ENCODE results near the gene FBXO41.

FBXO41 gene

GRCh38 chr2:73293534-73294171 is 9.4 kb upstream of the FBXO41 start, which contains the start of gene EGR4:
Gene EGR4, minus strand, starts transcription at chr2:73293548. Its CDS starts 231 bp downstream, at chr2:73293317.
- FAIRE-seq (no peak), DNase-seq (ENCODE audit: insufficient read length, low spot score) (peak; percentile 95)
- no peak for TF ChIP-seq CTCF (IDR thresholded peaks at IDR 0.05; ENCODE audit: insufficient read depth, missing control alignments)

DNA sequence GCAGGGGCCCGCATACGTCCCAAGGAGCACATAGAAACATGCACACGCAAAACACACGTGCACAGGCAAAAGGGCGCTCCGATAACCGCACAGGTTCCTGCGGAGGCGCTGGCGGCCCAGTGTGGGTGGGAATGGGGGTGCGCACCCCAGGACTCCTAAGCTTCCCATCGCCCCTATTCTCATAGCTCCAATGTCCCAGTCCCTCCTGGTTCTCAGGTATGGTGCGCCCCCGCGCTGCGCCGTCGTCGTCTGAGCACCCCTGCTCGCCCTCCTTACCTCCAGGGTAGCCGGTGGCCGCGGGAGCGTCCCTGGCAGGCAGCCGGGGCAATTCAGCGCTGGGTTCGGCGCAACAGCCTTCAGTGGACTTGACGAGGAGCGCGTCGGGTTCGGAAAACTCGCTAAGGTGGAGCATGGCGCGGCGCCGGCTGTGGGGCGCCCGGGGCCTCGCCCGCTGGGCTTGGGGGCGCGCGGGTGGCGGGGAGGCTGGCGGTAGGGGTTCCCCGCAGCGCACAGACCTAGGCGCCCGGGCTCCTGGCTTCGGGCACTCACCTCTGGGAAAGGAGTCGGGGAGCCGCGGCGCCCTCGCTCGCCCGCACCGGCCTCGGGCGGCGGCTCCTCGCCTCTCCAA is 8.7 kb upstream of the FBXO41 start:
- DNase-seq (ENCODE audit: insufficient read length, low spot score) (no peak), FAIRE-seq (no peak)
- TF ChIP-seq CTCF (IDR thresholded peaks at IDR 0.05; ENCODE audit: insufficient read depth, missing control alignments) = no peak

GRCh38 chr2:73292316-73292905 is 8.1 kb upstream of the FBXO41 start:
- no peak for TF ChIP-seq CTCF (IDR thresholded peaks at IDR 0.05; ENCODE audit: insufficient read depth, missing control alignments)
- no peak for DNase-seq (ENCODE audit: insufficient read length, low spot score)
- FAIRE-seq = no peak

GRCh38 chr2:73291461-73292315 is 7.4 kb upstream of the FBXO41 start:
- TF ChIP-seq CTCF (IDR thresholded peaks at IDR 0.05; ENCODE audit: insufficient read depth, missing control alignments) = no peak
- DNase-seq (ENCODE audit: insufficient read length, low spot score) (peak; percentile 53), FAIRE-seq (no peak)

- FAIRE-seq (no peak), DNase-seq (ENCODE audit: insufficient read length, low spot score) (no peak)
- TF ChIP-seq CTCF (IDR thresholded peaks at IDR 0.05; ENCODE audit: insufficient read depth, missing control alignments) = no peak
These were observed 6.8 kb upstream of the FBXO41 start for GRCh38 chr2:73291093-73291460.

- DNase-seq (ENCODE audit: insufficient read length, low spot score) = peak; percentile 46
- peak; percentile 81 for TF ChIP-seq CTCF (IDR thresholded peaks at IDR 0.05; ENCODE audit: insufficient read depth, missing control alignments)
- peak; percentile 81 for FAIRE-seq
These were observed 6.0 kb upstream of the FBXO41 start for GRCh38 chr2:73290049-73290839.
